Calu3 (cell line): ENCODE measurements around the gene ZXDC. TPM values are rescaled to one million over a fixed set of nuclear protein-coding genes. Genes with fewer than 3 reads are reported as not detected.

Experiments used
- BruUV-seq: library from RNA; stranded (reverse); fragments of 400-500 nt; replicated peaks from 2 replicates; lab custom pipeline; 2021; lab: Mats Ljungman, UMichigan
- CTCF ChIA-PET: fragments of 300-600 bp; sonication (Branson Sonifier 250); formaldehyde crosslinking; loops from one replicate; lab custom pipeline; 2022; ENCODE audit warnings: antibody characterized with exemption; lab: Charles Lee
- DNase-seq: peaks from one replicate; pipeline ENCODE4 v3.0.0; 2022
- H3K27ac Mint-ChIP-seq: one replicate; pipeline ENCODE4 v1.8.0; 2022; ENCODE audit warnings: mixed read lengths; ENCODE audit not compliant: unreplicated experiment
- H3K27me3 Mint-ChIP-seq: one replicate; pipeline ENCODE4 v1.8.0; 2022; ENCODE audit warnings: mixed read lengths; ENCODE audit not compliant: unreplicated experiment
- H3K36me3 Mint-ChIP-seq: one replicate; pipeline ENCODE4 v1.8.0; 2022; ENCODE audit warnings: mild to moderate bottlenecking, moderate library complexity, mixed read lengths; ENCODE audit not compliant: insufficient read depth, unreplicated experiment
- H3K4me1 Mint-ChIP-seq: one replicate; pipeline ENCODE4 v1.8.0; 2022; ENCODE audit warnings: mild to moderate bottlenecking, low read depth, mixed read lengths; ENCODE audit not compliant: unreplicated experiment
- H3K4me3 Mint-ChIP-seq: one replicate; pipeline ENCODE4 v1.8.0; 2022; ENCODE audit warnings: mild to moderate bottlenecking, low read depth, moderate library complexity, mixed read lengths; ENCODE audit not compliant: unreplicated experiment
- H3K9me3 Mint-ChIP-seq: one replicate; pipeline ENCODE4 v1.8.0; 2022; ENCODE audit warnings: low read depth, mixed read lengths; ENCODE audit not compliant: unreplicated experiment
- CTCF ChIP-seq: fragments of 200-600 bp; IDR thresholded peaks from one replicate; pipeline ENCODE4 v1.8.0; 2022; ENCODE audit warnings: antibody characterized with exemption; ENCODE audit not compliant: unreplicated experiment
- intact Hi-C: fragments of 100-400 bp; cut with micrococcal nuclease; formaldehyde crosslinking; loops from one replicate; pipeline ENCODE4 v1.10.0; 2022; ENCODE audit not compliant: unreplicated experiment
- total RNA-seq: library from RNA; stranded (reverse); gene quantifications from 2 replicates; pipeline ENCODE4 v1.2.3, GENCODE V29; 2022

Gene ZXDC
- total RNA-seq, 1 experiment from 2014 or later: 63.8 TPM

- no peaks in the 10 kb centered on the region for H3K27me3 Mint-ChIP-seq
- CTCF ChIA-PET: interaction anchor here (1.0 kb wide), 1 partner anchor 16 kb away, joined by 3 read pairs; no protein-coding TSS in a partner anchor
- no peak for TF ChIP-seq CTCF
- no peaks in the 10 kb centered on the region for H3K4me1 Mint-ChIP-seq
- H3K9me3 Mint-ChIP-seq: no peaks in the 10 kb centered on the region
- no TSS peak for BruUV-seq
- H3K36me3 Mint-ChIP-seq: peaks cover 34% of the 10 kb centered on the region
- intact Hi-C loops: no loop called here
- no peak overlapping the region for H3K4me3 Mint-ChIP-seq
- no peak overlapping the region for H3K27ac Mint-ChIP-seq
- DNase-seq: peak; percentile 1
Observed at GRCh38 chr3:126439346-126439967, 36.2 kb downstream of the ZXDC start.

- intact Hi-C loops: no loop called here
- TF ChIP-seq CTCF: no peak
- Mint-ChIP-seq H3K4me3 (no peak overlapping the region), H3K27me3 (no peaks in the 10 kb centered on the region), H3K9me3 (no peaks in the 10 kb centered on the region), H3K36me3 (peaks cover 36% of the 10 kb centered on the region), H3K4me1 (no peaks in the 10 kb centered on the region), H3K27ac (no peak overlapping the region)
- no TSS peak for BruUV-seq
- DNase-seq: peak; percentile 0
- CTCF ChIA-PET: no interaction called here
Observed at GRCh38 chr3:126438746-126439145, 36.9 kb downstream of the ZXDC start.

GRCh38 chr3:126438186-126438585 lies 37.5 kb downstream of the ZXDC start:
- intact Hi-C loops: no loop called here

GRCh38 chr3:126436826-126437717 lies 38.6 kb downstream of the ZXDC start:
- no peak overlapping the region for H3K27ac Mint-ChIP-seq
- no peak overlapping the region for H3K4me3 Mint-ChIP-seq
- peaks cover 35% of the 10 kb centered on the region for H3K36me3 Mint-ChIP-seq
- H3K9me3 Mint-ChIP-seq: no peaks in the 10 kb centered on the region
- intact Hi-C loops: no loop called here
- DNase-seq: no peak
- no peaks in the 10 kb centered on the region for H3K27me3 Mint-ChIP-seq
- no peaks in the 10 kb centered on the region for H3K4me1 Mint-ChIP-seq
- TF ChIP-seq CTCF: no peak
- BruUV-seq: no TSS peak
- CTCF ChIA-PET: no interaction called here

More at GRCh38 chr3:126438186-126438585, 37.5 kb downstream of the ZXDC start:
- Mint-ChIP-seq H3K27me3 (no peaks in the 10 kb centered on the region), H3K4me3 (no peak overlapping the region), H3K4me1 (no peaks in the 10 kb centered on the region), H3K9me3 (no peaks in the 10 kb centered on the region), H3K36me3 (peaks cover 36% of the 10 kb centered on the region), H3K27ac (no peak overlapping the region)
- no peak for DNase-seq
- TF ChIP-seq CTCF: no peak
- no TSS peak for BruUV-seq
- CTCF ChIA-PET: no interaction called here
